ENCODE measurements around the gene MGAT5B.
"Not testable (repeated sequence)": the region's sequence is repeated elsewhere in the genome, so short reads cannot be mapped to it uniquely, and the experiment has no call there.

The MGAT5B gene

GRCh38 chr17:76849160-76849559 is 19.0 kb upstream of the MGAT5B start:
- DNase-seq = not testable (repeated sequence)

- DNase-seq = no peak
Observed at GRCh38 chr17:76852843-76853242, 15.4 kb upstream of the MGAT5B start.

- no peak for DNase-seq
Observed at GRCh38 chr17:76855105-76855504, 13.1 kb upstream of the MGAT5B start.

GRCh38 chr17:76862079-76862478 is 6.1 kb upstream of the MGAT5B start:
- no peak for DNase-seq

- DNase-seq = no peak
Observed at GRCh38 chr17:76862494-76862893, 5.7 kb upstream of the MGAT5B start.

GRCh38 chr17:76864024-76864423 is 4.2 kb upstream of the MGAT5B start:
- DNase-seq = no peak

- no peak for DNase-seq
Observed at GRCh38 chr17:76865174-76865573, 3.0 kb upstream of the MGAT5B start.

- no peak for DNase-seq
Observed at GRCh38 chr17:76866203-76866602, 2.0 kb upstream of the MGAT5B start.

- DNase-seq = no peak
Observed at GRCh38 chr17:76866774-76867577, 1.2 kb upstream of the MGAT5B start.

GRCh38 chr17:76867578-76868175 is 527 bp upstream of the MGAT5B start:
- no peak for DNase-seq

- no peak for DNase-seq
Observed at GRCh38 chr17:76868669-76869495, 678 bp downstream of the MGAT5B start.

- DNase-seq = no peak
Observed at GRCh38 chr17:76869496-76870376, 1.5 kb downstream of the MGAT5B start.

- DNase-seq = no peak
Observed at GRCh38 chr17:76870377-76870714, 2.1 kb downstream of the MGAT5B start.

GRCh38 chr17:76871668-76872067 is 3.5 kb downstream of the MGAT5B start:
- no peak for DNase-seq

GRCh38 chr17:76872221-76872873 is 4.1 kb downstream of the MGAT5B start:
- no peak for DNase-seq

GRCh38 chr17:76872874-76873221 is 4.6 kb downstream of the MGAT5B start:
- no peak for DNase-seq

GRCh38 chr17:76873856-76874255 is 5.7 kb downstream of the MGAT5B start:
- DNase-seq = no peak

GRCh38 chr17:76877437-76877836 is 9.2 kb downstream of the MGAT5B start:
- DNase-seq = no peak

- DNase-seq = no peak
Observed at GRCh38 chr17:76878568-76878967, 10.4 kb downstream of the MGAT5B start.

GRCh38 chr17:76879254-76879653 is 11.1 kb downstream of the MGAT5B start:
- no peak for DNase-seq

- DNase-seq = no peak
Observed at GRCh38 chr17:76879691-76880090, 11.5 kb downstream of the MGAT5B start.

- no peak for DNase-seq
Observed at GRCh38 chr17:76880268-76880667, 12.1 kb downstream of the MGAT5B start.
